H1 (cell line): Measurements from ENCODE around the gene ABHD8. TPM values are rescaled to one million over a fixed set of nuclear protein-coding genes. Genes with fewer than 3 reads are reported as not detected.
A peak's percentile ranks its signal among the peaks of the same experiment; 100 is the strongest.

Experiments used
- CTCF ChIA-PET: fragments of 300-600 bp; sonication (Branson Sonifier 250); formaldehyde crosslinking; loops from one replicate; lab custom pipeline; 2021; ENCODE audit not compliant: partially characterized antibody; lab: Charles Lee
- POLR2A ChIA-PET: fragments of 300-600 bp; sonication (Branson Sonifier 250); formaldehyde crosslinking; loops from one replicate; lab custom pipeline; 2021; ENCODE audit warnings: inconsistent platforms; ENCODE audit not compliant: partially characterized antibody; lab: Charles Lee
- DNase-seq, 2 experiments: peaks; one replicate each; pipeline versions ENCODE4 v3.0.0 to v3.0.0-alpha.2; 2010 to 2022; ENCODE audit warnings: low spot score in 2 of 2, low read depth in 1 of 2, mixed read lengths in 1 of 2
- FAIRE-seq: peaks from 2 replicates; lab custom pipeline; 2011; peaks lifted over from hg19 to GRCh38; lab: Jason Lieb, UNC
- H2AFZ ChIP-seq: 2 replicates; pipeline ENCODE4 v1.8.1; 2012; ENCODE audit warnings: low read length, inconsistent platforms
- H2AK5ac ChIP-seq: 2 replicates; pipeline ENCODE4 v1.6.1; 2013; ENCODE audit warnings: low read depth, low read length
- H2BK120ac ChIP-seq: replicated peaks from 2 replicates; pipeline ENCODE3; 2013; ENCODE audit warnings: low read depth, low read length, inconsistent platforms
- H2BK12ac ChIP-seq: 2 replicates; pipeline ENCODE4 v1.6.1; 2013; ENCODE audit warnings: low read depth, low read length
- H2BK15ac ChIP-seq: 2 replicates; pipeline ENCODE4 v1.6.1; 2013; ENCODE audit warnings: low read length
- H2BK20ac ChIP-seq: 2 replicates; pipeline ENCODE4 v1.6.1; 2013; ENCODE audit warnings: low read length
- H2BK5ac ChIP-seq: 2 replicates; pipeline ENCODE4 v1.6.1; 2013; ENCODE audit warnings: low read depth, low read length
- H3K14ac ChIP-seq: 2 replicates; pipeline ENCODE4 v1.6.1; 2013; ENCODE audit warnings: inconsistent platforms; ENCODE audit not compliant: insufficient read length
- H3K18ac ChIP-seq: 2 replicates; pipeline ENCODE4 v1.6.1; 2013; ENCODE audit warnings: low read length; ENCODE audit errors: extremely low read depth
- H3K23ac ChIP-seq: 2 replicates; pipeline ENCODE4 v1.6.1; 2013; ENCODE audit warnings: inconsistent platforms; ENCODE audit not compliant: insufficient read length
- H3K23me2 ChIP-seq: 2 replicates; pipeline ENCODE4 v1.6.1; 2013; ENCODE audit warnings: low read depth, low read length
- H3K27ac ChIP-seq: 2 replicates; pipeline ENCODE4 v1.6.1; 2011; ENCODE audit warnings: low read depth, low read length, inconsistent platforms
- H3K27me3 ChIP-seq, 4 experiments: replicated peaks in 1 of 4; 1 replicate in 1 of 4; 2 replicates in 3 of 4; pipeline versions ENCODE4 v1.6.1 to v1.8.1; 2011 to 2013; ENCODE audit warnings: low read length in 3 of 4, mild to moderate bottlenecking in 3 of 4, inconsistent platforms in 2 of 4, mixed read lengths in 2 of 4, moderate library complexity in 1 of 4; ENCODE audit not compliant: control insufficient read depth in 3 of 4, insufficient read depth in 3 of 4; ENCODE audit errors: extremely low read depth in 1 of 4
- H3K36me3 ChIP-seq, 4 experiments: 2 replicates each; pipeline versions ENCODE4 v1.6.1 to v1.8.1; 2011 to 2013; ENCODE audit warnings: mild to moderate bottlenecking in 4 of 4, low read length in 3 of 4, moderate library complexity in 2 of 4, control low read depth in 1 of 4, inconsistent platforms in 1 of 4; ENCODE audit not compliant: insufficient read depth in 4 of 4, control insufficient read depth in 2 of 4
- H3K4ac ChIP-seq: replicated peaks from 2 replicates; pipeline ENCODE3; 2013; ENCODE audit warnings: low read length, low read depth, mixed read lengths, inconsistent platforms; ENCODE audit not compliant: insufficient read length
- H3K4me1 ChIP-seq, 4 experiments: replicated peaks in 1 of 4; 1 replicate in 1 of 4; 2 replicates in 3 of 4; pipeline versions ENCODE4 v1.6.1 to v1.8.1; 2011 to 2013; ENCODE audit warnings: low read length in 3 of 4, inconsistent platforms in 2 of 4, mixed read lengths in 1 of 4; ENCODE audit not compliant: insufficient read depth in 4 of 4, control insufficient read depth in 3 of 4
- H3K4me2 ChIP-seq, 2 experiments: 2 replicates each; pipeline versions ENCODE4 v1.6.1 to v1.8.1; 2011 to 2013; ENCODE audit warnings: low read depth in 2 of 2, low read length in 2 of 2, control low read depth in 1 of 2, inconsistent platforms in 1 of 2, mild to moderate bottlenecking in 1 of 2; ENCODE audit not compliant: insufficient read depth in 1 of 2
- H3K4me3 ChIP-seq, 4 experiments: fragments of 200-600, 300-600 bp in 1 of 4; sonication (generic), shearing (Covaris generic), sonication (Bioruptor Twin) in 1 of 4; 2 replicates each; pipeline versions ENCODE4 v1.5.1 to v1.8.1; 2011 to 2016; ENCODE audit warnings: low read length in 4 of 4, low read depth in 3 of 4, control low read depth in 2 of 4, inconsistent platforms in 2 of 4, mild to moderate bottlenecking in 2 of 4, mixed read lengths in 1 of 4, moderate library complexity in 1 of 4; ENCODE audit not compliant: insufficient read depth in 2 of 4; ENCODE audit errors: extremely low read depth in 1 of 4
- H3K56ac ChIP-seq: replicated peaks from 2 replicates; pipeline ENCODE3; 2013; ENCODE audit warnings: low read depth, mild to moderate bottlenecking, mixed read lengths, low read length, inconsistent platforms; ENCODE audit not compliant: insufficient read length
- H3K79me1 ChIP-seq: 2 replicates; pipeline ENCODE4 v1.6.1; 2013; ENCODE audit warnings: low read depth, low read length, control low read depth
- H3K79me2 ChIP-seq, 2 experiments: 2 replicates each; pipeline versions ENCODE4 v1.6.1 to v1.8.1; 2012 to 2013; ENCODE audit warnings: low read length in 2 of 2, mild to moderate bottlenecking in 2 of 2, inconsistent platforms in 1 of 2; ENCODE audit not compliant: insufficient read depth in 2 of 2, control insufficient read depth in 1 of 2
- H3K9ac ChIP-seq, 4 experiments: replicated peaks in 1 of 4; 1 replicate in 1 of 4; 2 replicates in 3 of 4; pipeline versions ENCODE4 v1.6.1 to v1.8.1; 2011 to 2013; ENCODE audit warnings: low read depth in 3 of 4, low read length in 3 of 4, control low read depth in 2 of 4, mild to moderate bottlenecking in 2 of 4, moderate library complexity in 2 of 4, inconsistent platforms in 1 of 4; ENCODE audit errors: extremely low read depth in 1 of 4
- H3K9me3 ChIP-seq, 2 experiments: 2 replicates each; pipeline versions ENCODE4 v1.6.1 to v1.8.1; 2012 to 2013; ENCODE audit warnings: mild to moderate bottlenecking in 2 of 2, moderate library complexity in 2 of 2, control low read depth in 1 of 2, inconsistent platforms in 1 of 2, low read depth in 1 of 2, low read length in 1 of 2, mixed read lengths in 1 of 2; ENCODE audit not compliant: insufficient read depth in 2 of 2
- H4K20me1 ChIP-seq, 2 experiments: replicated peaks in 1 of 2; 2 replicates each; pipeline versions ENCODE3 to v1.8.1; 2011 to 2013; ENCODE audit warnings: inconsistent platforms in 2 of 2, low read length in 2 of 2, mild to moderate bottlenecking in 1 of 2; ENCODE audit not compliant: insufficient read depth in 2 of 2, control insufficient read depth in 1 of 2
- H4K5ac ChIP-seq: 2 replicates; pipeline ENCODE4 v1.6.1; 2013; ENCODE audit warnings: low read length, low read depth, mixed read lengths, inconsistent platforms; ENCODE audit not compliant: insufficient read length
- H4K8ac ChIP-seq: 2 replicates; pipeline ENCODE4 v1.8.0; 2013; ENCODE audit warnings: mild to moderate bottlenecking, moderate library complexity, low read length, inconsistent platforms; ENCODE audit not compliant: insufficient read depth; ENCODE audit errors: extremely low read depth
- H4K91ac ChIP-seq: replicated peaks from 2 replicates; pipeline ENCODE3; 2013; ENCODE audit warnings: low read length, mixed read lengths, inconsistent platforms; ENCODE audit not compliant: insufficient read length
- CBX5 ChIP-seq: fragments of 300-800, 300-1000 bp; sonication (generic); IDR thresholded peaks from 2 replicates; pipeline ENCODE4 v1.7.1; 2016; ENCODE audit warnings: antibody characterized with exemption, low read length, low read depth
- CTBP2 ChIP-seq: IDR thresholded peaks from 2 replicates; pipeline ENCODE4 v1.7.0; 2011; ENCODE audit warnings: borderline replicate concordance, mild to moderate bottlenecking, moderate library complexity, mixed read lengths, low read length; ENCODE audit not compliant: insufficient read depth, insufficient read length
- FOSL1 ChIP-seq: IDR thresholded peaks from 2 replicates; pipeline ENCODE4 v1.6.1; 2011; ENCODE audit warnings: mild to moderate bottlenecking, low read depth, low read length, moderate library complexity; ENCODE audit not compliant: insufficient read depth
- KDM4A ChIP-seq: IDR thresholded peaks from one replicate; pipeline ENCODE4 v1.7.1; 2012; ENCODE audit warnings: low read depth, mild to moderate bottlenecking, moderate library complexity, low read length, inconsistent platforms; ENCODE audit not compliant: severe bottlenecking
- RFX5 ChIP-seq: IDR thresholded peaks from 2 replicates; pipeline ENCODE4 v1.6.1; 2011; ENCODE audit warnings: low read depth, low read length, improper control_type of control experiment, borderline replicate concordance
- RXRA ChIP-seq: IDR thresholded peaks from 2 replicates; pipeline ENCODE4 v1.6.1; 2011; ENCODE audit warnings: low read depth, mild to moderate bottlenecking, low read length, moderate library complexity; ENCODE audit not compliant: insufficient read depth
- ZNF274 ChIP-seq: IDR thresholded peaks from 2 replicates; pipeline ENCODE4 v1.7.0; 2012; ENCODE audit warnings: low read length, borderline replicate concordance; ENCODE audit errors: extremely low read depth
- WGBS, 2 experiments: shearing (Covaris generic) in 1 of 2; methylation state at CpG; one replicate each; pipeline versions ENCODE4 v1.1.6 to v1.1.7; 2013 to 2015; ENCODE audit warnings: low lambda C conversion rate in 2 of 2, mixed read lengths in 2 of 2, inconsistent platforms in 1 of 2, low coverage in 1 of 2, missing lambda C conversion rate in 1 of 2; ENCODE audit not compliant: insufficient replicate concordance in 2 of 2, insufficient coverage in 1 of 2, insufficient read length in 1 of 2; ENCODE audit errors: extremely low coverage in 1 of 2, missing lambda C conversion rate in 1 of 2; 5-methylcytosine and 5-hydroxymethylcytosine counted together
- polyA plus RNA-seq, 7 experiments: library from polyadenylated mRNA; depleted of rRNA in 3 of 7; stranded (reverse) in 5 of 7; unstranded in 2 of 7; fragments of >200 nt in 5 of 7; fragments of 200-250 nt in 2 of 7; gene quantifications; 1 replicate in 5 of 7; 2 replicates in 1 of 7; 4 replicates in 1 of 7; pipeline versions ENCODE4 v1.2.1 to v1.2.3, GENCODE V29; 2011 to 2013; ENCODE audit warnings: missing spikeins in 2 of 7, mixed read lengths in 2 of 7
- total RNA-seq: library from RNA; stranded (reverse); fragmentation: NEBNext Ultra II Directional; extraction: Animal tissue kit (Norgen Biotek cat#: 25700); gene quantifications from 2 replicates; pipeline ENCODE4 v1.2.1, GENCODE V29; 2021
- TF ChIP-seq, protein P1 (sequence below): IDR thresholded peaks from 2 replicates; pipeline ENCODE4 v1.6.1; 2011; ENCODE audit warnings: low read depth, mild to moderate bottlenecking, low read length; ENCODE audit not compliant: insufficient read depth

The ABHD8 gene
- total and polyA plus RNA-seq, 2 of the 8 experiments (the other 6 are each of a cell fraction or from before 2014, with no cell fraction given): 11.3 to 18.7 TPM

DNA sequence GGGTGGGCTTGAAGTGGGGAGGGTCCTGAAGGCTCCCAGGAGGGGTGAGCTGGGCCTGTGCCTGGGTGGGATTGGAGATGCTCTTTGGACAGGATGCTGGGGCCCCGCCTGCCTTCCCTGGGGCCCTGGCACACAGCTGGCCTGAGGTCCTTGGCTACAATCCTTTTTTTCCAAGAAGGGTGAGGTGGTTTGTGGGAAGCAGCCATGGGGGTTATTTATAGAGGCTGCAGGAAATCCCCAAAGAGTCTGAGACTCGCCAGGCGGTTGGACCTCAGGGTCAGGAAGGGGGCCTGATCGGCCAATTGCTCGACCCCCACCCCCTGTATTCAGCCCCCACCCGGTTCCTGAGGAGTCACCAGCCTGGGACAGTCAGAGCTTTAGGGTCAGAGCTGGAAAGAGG lies 44.1 kb upstream of the ABHD8 start:
- 74% methylated on average over 5 of the region's 6 CpGs; no CpG with 5 or more reads in 1 of the 2 experiments for WGBS, 2 experiments
- no peak for DNase-seq
- H4K8ac ChIP-seq: no peak overlapping the region

More for the DNA sequence above, 44.1 kb upstream of the ABHD8 start:
- H2BK12ac ChIP-seq: no peak overlapping the region
- no peaks in the 10 kb centered on the region for H4K20me1 ChIP-seq
- H3K9me3 ChIP-seq: no peaks in the 10 kb centered on the region
- no peaks in the 10 kb centered on the region for H3K79me1 ChIP-seq
- no peaks in the 10 kb centered on the region for H3K79me2 ChIP-seq
- H3K56ac ChIP-seq: no peak overlapping the region
- no peak overlapping the region for H3K9ac ChIP-seq
- H3K36me3 ChIP-seq: no peaks in the 10 kb centered on the region
- no peak overlapping the region for H3K4me3 ChIP-seq
- H2BK5ac ChIP-seq: no peak overlapping the region
- no peak overlapping the region for H4K5ac ChIP-seq
- H3K27me3 ChIP-seq: no peaks in the 10 kb centered on the region
- no peak overlapping the region for H2BK120ac ChIP-seq
- no peak overlapping the region for H2AFZ ChIP-seq
- H2BK15ac ChIP-seq: peak overlapping the region; percentile 72; the same call in 1 of the 2 replicates
- no peak overlapping the region for H3K23ac ChIP-seq
- no peak overlapping the region for H3K14ac ChIP-seq
- H3K18ac ChIP-seq: no peak overlapping the region
- H4K91ac ChIP-seq: no peak overlapping the region
- H2AK5ac ChIP-seq: no peak overlapping the region
- H3K4me1 ChIP-seq: peaks cover 0 to 4% (median 3%) of the 10 kb centered on the region in 4 experiments; a peak in 3 of 7 replicates
- no peak for FAIRE-seq
- POLR2A ChIA-PET: interaction anchor here (0.9 to 2.1 kb wide), 4 partner anchors 9 to 56 kb away, joined by 3 to 6 read pairs (median 3); partner anchors contain the start of gene GTPBP3
- H2BK20ac ChIP-seq: no peak overlapping the region
- CTCF ChIA-PET: interaction anchor here (1.4 to 13.5 kb wide), 7 partner anchors 10 to 117 kb away, joined by 5 to 153 read pairs (median 6); partner anchors contain the start of gene CCDC194
- TF ChIP-seq CTBP2 (no peak), ZNF274 (no peak), KDM4A (no peak), RFX5 (no peak), RXRA (no peak), FOSL1 (no peak), CBX5 (no peak)
- TF ChIP-seq, protein P1, sequence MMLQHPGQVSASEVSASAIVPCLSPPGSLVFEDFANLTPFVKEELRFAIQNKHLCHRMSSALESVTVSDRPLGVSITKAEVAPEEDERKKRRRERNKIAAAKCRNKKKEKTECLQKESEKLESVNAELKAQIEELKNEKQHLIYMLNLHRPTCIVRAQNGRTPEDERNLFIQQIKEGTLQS: no peak
- no peak overlapping the region for H3K4me2 ChIP-seq
- no peaks in the 10 kb centered on the region for H3K23me2 ChIP-seq
- no peak overlapping the region for H3K4ac ChIP-seq
- H3K27ac ChIP-seq: no peak overlapping the region
